Fibroblast of gingiva (primary cell): ENCODE measurements around the gene HDHD5.

ENCODE experiments used
- DNase-seq: peaks from one replicate; pipeline ENCODE4 v3.0.0-alpha.2; 2011; ENCODE audit warnings: low read depth

HDHD5 gene

DNA sequence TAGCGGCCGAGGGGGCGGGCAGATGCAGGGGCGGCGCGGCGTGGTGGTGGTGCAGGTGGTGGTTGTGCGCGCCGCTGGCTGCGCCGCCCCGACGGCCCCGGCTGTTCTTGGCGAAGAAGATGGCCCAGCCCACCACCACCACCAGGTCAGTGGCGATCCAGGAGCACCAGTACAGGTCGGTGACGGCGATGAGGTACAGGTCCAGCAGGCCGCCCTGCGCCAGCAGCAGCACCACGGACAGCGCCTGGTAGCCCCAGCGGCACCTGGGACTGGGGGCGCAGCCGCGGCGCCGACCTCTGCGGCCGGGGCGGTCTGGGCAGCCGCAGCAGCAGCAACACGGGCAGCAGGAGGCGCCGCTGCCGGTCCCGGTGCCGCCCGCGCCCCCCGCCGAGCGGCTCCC, 38.8 kb downstream of the HDHD5 start:
- DNase-seq, result no peak

DNA sequence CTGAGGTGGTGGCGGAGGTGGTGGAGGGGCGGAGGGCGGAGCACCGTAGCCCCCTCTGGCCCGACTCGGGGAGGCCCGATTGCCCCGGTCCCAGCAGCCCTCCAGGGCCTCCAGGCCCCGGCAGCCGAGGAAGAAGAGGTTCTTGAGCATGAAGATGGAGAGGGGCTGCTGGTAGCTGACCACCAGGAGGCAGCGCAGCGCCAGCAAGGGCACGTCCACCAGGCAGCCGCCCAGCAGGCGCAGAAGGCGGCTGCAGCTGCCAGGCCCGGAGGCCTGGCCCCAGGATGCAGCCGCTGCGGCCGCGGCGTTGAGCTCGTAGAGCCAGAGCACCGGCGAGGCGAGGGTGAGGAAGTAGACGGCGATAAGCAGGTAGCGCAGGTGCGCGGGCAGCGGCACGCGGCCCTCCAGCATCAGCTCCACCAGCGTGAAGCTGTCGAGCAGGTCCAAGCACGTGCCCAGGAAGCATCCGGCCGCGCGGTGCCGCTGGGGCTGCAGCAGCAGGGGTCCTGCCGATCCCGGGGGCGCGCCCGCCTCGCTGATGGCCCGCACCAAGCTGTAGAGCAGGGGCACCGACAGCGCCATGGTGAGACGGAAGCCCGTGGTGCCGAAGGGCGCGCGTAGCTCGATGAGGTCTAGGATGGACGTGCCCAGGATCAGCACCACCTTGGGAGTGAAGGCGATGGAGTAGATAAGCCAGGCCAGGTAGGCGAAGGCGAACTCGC, 39.4 kb downstream of the HDHD5 start:
- no peak for DNase-seq

GRCh38 chr22:17118342-17118741, 40.7 kb downstream of the HDHD5 start:
- no peak for DNase-seq

GRCh38 chr22:17117890-17118289, 41.2 kb downstream of the HDHD5 start:
- DNase-seq, result no peak

- no peak for DNase-seq
These were observed 41.7 kb downstream of the HDHD5 start for GRCh38 chr22:17117400-17117799.

DNA sequence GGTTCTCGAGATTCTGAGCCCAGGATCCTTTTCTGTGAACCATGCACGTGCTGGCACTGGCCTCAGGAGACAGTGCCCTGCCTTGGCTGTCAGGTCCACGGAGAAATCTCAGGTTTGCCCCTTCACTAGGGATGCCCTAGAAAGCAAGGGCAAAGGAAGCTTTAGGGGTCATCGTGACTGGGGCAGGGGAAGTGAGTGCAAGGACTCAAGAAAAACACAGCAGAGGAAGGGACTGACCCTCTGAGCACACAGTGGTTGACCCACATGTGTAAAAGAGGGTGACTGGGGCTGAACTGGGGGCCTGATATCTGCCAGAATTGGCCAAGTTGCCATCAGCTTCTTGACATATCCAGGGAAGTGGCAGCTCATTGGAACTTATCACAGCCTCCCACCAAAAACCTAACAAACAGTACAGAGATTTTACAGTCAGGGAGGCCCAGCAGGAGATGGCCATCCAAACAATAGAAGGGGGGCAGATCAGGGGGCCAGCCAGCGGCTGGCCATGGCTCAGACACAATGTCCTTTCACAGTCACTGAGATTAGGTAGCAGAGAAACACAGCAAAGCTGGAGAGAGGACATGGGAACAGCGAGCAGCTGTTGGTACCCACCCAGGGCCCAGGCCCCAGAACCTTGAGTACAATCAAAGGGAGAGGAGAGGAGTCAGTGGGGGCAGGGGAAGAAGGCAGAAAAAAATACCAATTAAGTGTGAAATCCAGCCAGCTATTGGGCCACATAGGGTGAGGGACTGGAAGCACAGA, 42.3 kb downstream of the HDHD5 start:
- no peak for DNase-seq

- no peak for DNase-seq
These were observed 43.0 kb downstream of the HDHD5 start for GRCh38 chr22:17115945-17116565.

DNA sequence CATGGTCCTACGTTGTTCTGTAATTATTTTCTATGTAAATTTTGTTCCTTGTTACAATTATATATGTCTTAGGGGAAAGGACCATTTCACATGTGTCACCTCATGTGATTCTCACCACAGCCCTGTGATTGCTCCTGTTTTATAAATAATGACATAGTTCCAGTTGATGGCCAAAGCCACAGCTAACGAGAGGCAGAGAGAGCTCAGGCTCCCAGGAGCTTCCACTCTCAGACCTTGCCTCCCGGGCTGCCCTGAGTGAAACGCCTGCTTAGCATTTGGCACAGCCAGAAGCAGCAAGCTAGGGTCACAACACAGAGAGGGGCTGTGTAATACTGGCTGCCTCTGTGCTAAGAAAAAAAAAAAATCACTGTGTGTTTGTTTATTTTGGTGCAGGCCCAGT, 43.8 kb downstream of the HDHD5 start:
- no peak for DNase-seq

GRCh38 chr22:17114898-17115235, 44.2 kb downstream of the HDHD5 start:
- DNase-seq, result no peak

GRCh38 chr22:17114173-17114897, 44.7 kb downstream of the HDHD5 start:
- DNase-seq, result no peak

- DNase-seq, result no peak
These were observed 45.5 kb downstream of the HDHD5 start for GRCh38 chr22:17113600-17113999.

DNA sequence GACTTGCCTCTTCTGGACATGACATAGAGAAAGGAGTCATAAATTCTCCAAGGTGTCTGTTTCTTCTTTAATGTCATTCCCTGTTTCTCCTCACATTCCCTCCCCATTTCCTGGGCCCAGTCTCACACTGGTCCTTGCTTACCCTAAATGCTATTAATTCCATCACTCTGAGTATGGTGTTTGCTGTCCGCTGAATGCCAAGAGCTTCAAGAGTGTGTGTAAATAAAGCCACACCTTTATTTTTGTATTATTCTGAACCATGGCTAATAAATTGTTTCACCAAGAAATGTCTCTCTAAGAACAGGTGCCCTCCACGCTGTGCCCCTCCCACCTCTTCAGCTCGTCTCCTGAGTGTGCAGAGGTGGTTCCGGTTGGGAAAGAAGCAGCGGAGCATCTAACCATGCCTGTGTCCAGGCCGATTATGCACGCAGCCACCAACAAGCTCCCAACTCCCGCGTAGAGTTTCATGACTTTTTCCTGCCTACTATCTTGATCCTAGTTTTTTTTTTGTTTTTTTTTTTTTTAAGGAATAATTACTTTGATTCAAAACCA, 46.5 kb downstream of the HDHD5 start:
- no peak for DNase-seq

- no peak for DNase-seq
These were observed 48.1 kb downstream of the HDHD5 start for GRCh38 chr22:17110791-17111550.

DNA sequence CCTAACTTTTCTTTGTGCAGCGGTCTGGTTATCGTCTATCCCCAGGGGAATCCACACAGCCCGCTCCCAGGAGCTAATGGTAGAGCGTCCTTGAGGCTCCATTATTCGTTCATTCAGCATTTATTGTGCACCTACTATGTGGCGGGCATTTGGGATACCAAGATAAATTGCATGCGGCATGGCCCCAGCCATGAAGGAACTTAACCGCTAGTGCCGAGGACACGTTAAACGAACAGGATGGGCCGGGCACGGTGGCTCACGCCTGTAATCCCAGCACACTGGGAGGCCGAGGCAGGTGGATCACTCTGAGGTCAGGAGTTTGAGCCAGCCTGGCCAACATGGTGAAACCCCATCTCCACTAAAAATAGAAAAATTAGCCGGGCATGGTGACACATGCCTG, 49.1 kb downstream of the HDHD5 start:
- DNase-seq, result no peak

GRCh38 chr22:17109113-17109865, 49.8 kb downstream of the HDHD5 start:
- DNase-seq, result no peak

DNA sequence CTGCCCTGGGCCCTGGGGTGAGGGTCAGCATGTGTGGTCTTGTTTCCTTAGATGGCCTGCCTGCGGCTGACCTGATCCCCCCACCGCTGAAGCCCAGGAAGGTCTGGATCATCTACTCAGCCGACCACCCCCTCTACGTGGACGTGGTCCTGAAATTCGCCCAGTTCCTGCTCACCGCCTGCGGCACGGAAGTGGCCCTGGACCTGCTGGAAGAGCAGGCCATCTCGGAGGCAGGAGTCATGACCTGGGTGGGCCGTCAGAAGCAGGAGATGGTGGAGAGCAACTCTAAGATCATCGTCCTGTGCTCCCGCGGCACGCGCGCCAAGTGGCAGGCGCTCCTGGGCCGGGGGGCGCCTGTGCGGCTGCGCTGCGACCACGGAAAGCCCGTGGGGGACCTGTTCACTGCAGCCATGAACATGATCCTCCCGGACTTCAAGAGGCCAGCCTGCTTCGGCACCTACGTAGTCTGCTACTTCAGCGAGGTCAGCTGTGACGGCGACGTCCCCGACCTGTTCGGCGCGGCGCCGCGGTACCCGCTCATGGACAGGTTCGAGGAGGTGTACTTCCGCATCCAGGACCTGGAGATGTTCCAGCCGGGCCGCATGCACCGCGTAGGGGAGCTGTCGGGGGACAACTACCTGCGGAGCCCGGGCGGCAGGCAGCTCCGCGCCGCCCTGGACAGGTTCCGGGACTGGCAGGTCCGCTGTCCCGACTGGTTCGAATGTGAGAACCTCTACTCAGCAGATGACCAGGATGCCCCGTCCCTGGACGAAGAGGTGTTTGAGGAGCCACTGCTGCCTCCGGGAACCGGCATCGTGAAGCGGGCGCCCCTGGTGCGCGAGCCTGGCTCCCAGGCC, 50.6 kb downstream of the HDHD5 start:
- DNase-seq, result no peak

- DNase-seq, result no peak
These were observed 51.6 kb downstream of the HDHD5 start for GRCh38 chr22:17107547-17107810.

- DNase-seq, result no peak
These were observed 52.1 kb downstream of the HDHD5 start for GRCh38 chr22:17106785-17107546.

DNA sequence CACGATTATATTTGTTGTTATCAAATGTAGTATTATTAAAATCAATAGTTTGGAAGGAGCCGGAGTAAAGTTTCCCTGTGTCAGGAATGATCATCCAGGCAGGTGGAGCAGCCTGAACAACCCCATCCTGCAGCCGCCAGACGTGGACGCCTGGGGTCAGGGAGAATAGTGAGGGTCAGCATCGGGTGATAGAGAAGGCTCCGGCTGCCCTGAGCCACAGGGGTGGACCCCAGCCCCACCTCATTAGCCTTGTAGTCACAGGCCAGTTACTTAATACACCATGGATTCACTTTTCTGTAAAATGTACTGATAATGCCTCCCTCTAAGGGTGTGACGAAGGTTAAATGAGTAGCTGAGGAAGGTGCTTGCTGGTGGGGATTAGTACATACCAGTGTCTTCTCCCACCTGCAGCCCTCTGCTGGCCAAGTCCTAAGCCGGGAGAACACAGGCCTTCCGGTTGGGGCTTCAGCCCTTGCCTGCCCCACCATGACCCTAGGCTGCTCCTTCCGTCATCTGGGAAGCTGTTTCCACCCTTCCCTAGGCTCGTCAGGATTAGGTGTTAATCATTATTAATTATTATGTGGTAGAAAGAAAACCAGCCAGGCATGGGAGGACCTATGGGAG, 52.8 kb downstream of the HDHD5 start:
- no peak for DNase-seq
